GM18520 (cell line): ENCODE data around the gene TANGO6.

Source experiments
- ATAC-seq: cut with Tn5 transposase; IDR thresholded peaks from one replicate; pipeline ENCODE4 v1.9.1; 2021; ENCODE audit not compliant: unreplicated experiment

The TANGO6 gene

GRCh38 chr16:69133373-69133954, 290.1 kb downstream of the TANGO6 start:
- ATAC-seq = no peak
